NK-92 (cell line): ENCODE results near the gene KLHL6.

ENCODE experiments used
- DNase-seq: peaks from one replicate; lab custom pipeline; 2025; ENCODE audit not compliant: unreplicated experiment; lab: John Stamatoyannopoulos, UW

Gene KLHL6, protein sequence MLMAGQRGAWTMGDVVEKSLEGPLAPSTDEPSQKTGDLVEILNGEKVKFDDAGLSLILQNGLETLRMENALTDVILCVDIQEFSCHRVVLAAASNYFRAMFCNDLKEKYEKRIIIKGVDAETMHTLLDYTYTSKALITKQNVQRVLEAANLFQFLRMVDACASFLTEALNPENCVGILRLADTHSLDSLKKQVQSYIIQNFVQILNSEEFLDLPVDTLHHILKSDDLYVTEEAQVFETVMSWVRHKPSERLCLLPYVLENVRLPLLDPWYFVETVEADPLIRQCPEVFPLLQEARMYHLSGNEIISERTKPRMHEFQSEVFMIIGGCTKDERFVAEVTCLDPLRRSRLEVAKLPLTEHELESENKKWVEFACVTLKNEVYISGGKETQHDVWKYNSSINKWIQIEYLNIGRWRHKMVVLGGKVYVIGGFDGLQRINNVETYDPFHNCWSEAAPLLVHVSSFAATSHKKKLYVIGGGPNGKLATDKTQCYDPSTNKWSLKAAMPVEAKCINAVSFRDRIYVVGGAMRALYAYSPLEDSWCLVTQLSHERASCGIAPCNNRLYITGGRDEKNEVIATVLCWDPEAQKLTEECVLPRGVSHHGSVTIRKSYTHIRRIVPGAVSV

DNA sequence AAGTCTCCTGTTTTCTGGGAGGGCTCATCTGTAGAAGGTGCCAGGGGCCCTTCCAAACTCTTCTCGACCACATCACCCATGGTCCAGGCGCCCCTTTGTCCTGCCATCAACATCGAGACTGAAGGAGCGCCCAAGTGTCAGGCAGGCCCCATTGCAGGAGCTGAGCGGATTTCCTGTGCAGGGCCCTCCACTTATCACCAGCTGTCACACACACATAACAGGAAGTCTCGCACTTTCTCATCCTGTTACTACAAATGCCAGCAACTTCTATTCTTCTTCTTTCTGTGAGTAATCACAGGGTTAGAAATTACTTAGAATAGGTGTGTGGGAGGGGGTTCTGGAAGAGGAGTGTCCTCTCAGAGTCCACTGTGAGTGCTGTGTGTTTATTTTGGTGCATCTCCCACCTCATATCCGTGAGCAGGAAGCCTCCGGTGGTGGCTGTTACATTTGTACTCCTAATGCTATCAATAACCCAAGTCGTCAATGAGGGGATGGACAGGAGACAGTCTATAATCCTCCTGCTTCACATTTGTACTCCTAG, at the start of gene KLHL6:
KLHL6 (minus strand) TSS at position 166 of the 541 bp plus-strand sequence; CDS start at position 113, 53 bp downstream.
- no peak for DNase-seq

DNA sequence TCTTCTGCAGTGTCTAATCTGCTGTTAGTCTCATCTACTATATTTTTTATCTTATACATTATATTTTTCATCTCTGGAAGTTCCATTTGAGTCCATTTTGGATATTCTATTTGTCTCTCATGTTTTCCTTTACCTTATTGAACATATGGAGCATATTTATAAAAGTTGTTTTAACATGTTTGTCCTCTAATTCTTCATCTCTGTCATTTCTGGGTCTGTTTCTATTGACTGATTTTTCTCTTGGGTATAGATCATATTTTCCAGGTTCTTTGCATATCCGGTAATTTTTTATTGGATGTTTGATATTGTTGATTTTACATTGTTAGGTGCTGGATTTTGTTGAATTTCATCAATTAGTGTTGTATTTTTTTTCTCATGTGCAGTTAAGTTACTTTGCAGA, 42.5 kb upstream of the KLHL6 start:
- DNase-seq, result no peak

- DNase-seq, result no peak
Measured at GRCh38 chr3:183594636-183595035, 39.1 kb upstream of the KLHL6 start.

GRCh38 chr3:183592821-183593220, 37.3 kb upstream of the KLHL6 start:
- no peak for DNase-seq

DNA sequence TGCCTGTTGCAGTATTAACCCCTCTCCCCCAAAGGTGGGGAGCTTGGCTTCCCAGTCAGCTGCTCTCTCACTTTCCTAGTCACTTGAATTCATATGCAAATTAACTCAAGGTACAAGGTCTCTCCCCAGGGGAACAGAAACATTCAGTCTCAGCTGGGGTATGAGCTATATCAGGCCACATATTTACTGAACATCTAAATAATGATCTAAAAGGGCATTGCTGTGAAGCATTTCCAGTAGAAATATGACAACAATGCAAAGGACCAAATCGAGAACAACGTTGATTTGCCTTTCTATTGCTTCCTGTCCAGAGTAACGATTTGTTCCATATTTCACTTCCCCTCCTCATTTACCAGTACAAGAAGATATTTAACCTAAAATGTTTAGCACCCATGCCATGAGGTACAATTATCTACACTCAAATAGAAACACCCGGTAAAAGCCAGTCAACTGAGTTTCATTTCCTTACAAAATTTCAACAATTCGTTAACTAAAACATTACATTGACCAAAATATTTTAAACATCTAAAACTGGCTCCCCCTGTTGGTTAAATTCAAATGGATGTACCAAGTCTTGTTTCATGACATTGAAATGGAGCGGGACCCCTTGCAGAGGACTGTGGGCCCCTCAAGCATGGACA, 36.5 kb upstream of the KLHL6 start:
- DNase-seq, result no peak

DNA sequence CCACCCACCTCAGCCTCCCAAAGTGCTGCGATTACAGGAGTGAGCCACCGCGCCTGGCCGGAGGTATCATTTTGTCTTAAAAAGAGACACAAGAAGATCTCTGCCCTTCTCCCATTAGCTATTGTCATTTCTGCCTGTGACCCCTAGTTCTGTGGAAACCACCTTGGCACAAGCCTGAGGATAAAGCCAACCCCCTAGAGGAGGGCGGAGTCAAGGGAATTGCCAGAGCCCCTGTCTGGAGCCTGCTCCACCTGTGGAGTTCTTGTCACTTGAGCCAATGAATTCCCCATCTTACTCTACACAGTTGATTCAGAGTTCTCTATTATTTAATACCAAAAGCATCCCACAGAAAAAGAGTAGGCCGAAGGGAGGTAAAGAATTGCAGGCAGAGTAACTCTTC, 34.9 kb upstream of the KLHL6 start:
- no peak for DNase-seq

GRCh38 chr3:183587336-183587735, 31.8 kb upstream of the KLHL6 start:
- no peak for DNase-seq

GRCh38 chr3:183586477-183586876, 31.0 kb upstream of the KLHL6 start:
- no peak for DNase-seq

- DNase-seq, result no peak
Measured at GRCh38 chr3:183584914-183585280, 29.4 kb upstream of the KLHL6 start.

- DNase-seq, result no peak
Measured at GRCh38 chr3:183584246-183584913, 28.9 kb upstream of the KLHL6 start.

GRCh38 chr3:183583331-183584245, 28.1 kb upstream of the KLHL6 start:
- DNase-seq, result no peak

GRCh38 chr3:183582161-183582560, 26.7 kb upstream of the KLHL6 start:
- DNase-seq, result no peak

DNA sequence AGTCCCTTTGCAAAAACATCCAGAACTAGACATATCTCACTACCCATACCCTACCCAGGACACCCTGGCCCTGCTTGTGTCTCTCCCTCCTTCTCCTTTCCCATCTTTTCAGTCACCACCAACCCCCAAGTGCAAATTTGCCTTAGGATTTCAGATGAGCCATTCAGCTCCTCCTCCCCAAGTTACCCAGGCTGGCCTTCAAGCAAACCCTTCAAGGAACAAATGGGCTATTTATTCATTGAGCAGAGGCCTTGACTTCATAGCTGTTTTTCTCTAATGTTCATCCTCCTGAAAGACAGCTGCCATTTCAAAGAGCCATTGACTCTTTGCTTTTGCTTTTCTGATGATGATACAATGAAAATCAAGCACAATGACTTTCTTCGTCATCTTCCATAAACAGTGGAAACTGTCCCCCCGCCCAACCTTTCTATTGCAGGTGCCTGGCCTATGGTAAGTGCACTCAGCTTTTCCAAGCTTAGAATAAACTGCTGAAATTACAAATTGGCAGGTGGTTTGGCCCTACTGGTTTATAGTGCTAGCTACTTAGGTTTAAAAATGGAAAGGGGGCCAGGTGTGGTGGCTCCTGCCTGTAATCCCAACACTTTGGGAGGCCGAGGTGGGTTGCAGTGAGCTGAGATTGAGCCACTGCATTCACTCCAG, 26.1 kb upstream of the KLHL6 start:
- no peak for DNase-seq

DNA sequence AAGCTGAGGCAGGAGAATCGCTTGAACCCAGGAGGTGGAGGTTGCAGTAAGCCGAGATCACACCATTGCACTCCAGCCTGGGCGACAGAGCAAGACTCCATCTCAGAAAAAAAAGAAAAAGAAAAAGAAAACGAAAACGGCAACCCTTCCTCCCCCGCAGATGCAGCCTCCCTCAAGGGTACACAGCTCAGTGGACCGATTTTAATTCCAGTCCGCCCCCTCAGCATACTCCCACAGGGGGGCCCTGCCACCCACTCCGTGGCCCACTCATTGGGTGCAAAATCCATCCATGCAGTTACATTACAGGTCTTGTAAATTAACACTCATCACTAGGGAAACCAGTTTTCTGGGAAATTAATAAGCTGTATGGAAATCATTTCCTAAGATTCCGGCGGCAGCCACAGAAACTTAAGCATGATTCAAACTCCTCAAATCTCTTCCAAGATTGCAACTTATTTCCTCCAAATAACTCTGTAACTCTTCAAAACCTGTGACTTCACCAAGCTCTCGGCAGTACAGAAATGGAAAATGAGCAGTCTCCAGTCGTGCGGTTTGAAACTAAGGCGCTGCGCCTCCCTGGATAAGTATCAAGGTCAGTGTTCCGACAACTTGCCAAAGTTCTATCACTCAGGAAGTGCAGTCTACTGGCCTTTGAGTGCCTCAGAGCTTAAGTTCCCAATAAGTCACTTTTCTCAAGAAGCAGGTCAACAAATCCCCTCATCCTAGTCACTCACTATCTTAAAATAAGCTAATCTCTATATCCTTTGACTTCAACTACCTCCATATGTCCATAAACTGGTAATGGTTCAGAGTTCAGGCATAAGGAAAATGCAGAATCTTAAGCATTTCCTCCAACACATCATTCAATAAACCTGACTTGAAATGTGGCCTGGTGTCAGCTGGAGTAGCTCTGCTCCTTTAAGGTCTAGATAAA, 24.7 kb upstream of the KLHL6 start:
- no peak for DNase-seq

DNA sequence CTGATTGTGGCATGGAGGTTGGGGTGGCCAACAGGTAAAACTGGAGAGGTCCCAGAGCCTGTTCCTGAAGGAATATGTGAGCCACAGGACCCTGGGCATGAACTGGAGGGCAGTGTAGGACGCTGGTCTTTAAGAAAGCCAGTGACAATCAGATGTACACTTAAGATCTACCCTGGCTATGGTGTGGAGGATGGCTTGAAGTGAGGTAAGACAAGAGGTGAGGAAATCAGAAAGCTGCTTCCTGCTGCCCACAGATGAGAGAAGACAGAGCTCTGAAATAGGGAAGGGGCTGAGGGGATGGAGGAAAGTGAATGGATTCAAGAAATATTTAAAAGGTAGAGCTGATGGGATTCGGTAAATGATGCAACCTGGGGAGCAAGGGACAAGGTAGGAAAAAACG, 22.7 kb upstream of the KLHL6 start:
- DNase-seq, result no peak

- DNase-seq, result no peak
Measured at GRCh38 chr3:183577346-183577745, 21.8 kb upstream of the KLHL6 start.

DNA sequence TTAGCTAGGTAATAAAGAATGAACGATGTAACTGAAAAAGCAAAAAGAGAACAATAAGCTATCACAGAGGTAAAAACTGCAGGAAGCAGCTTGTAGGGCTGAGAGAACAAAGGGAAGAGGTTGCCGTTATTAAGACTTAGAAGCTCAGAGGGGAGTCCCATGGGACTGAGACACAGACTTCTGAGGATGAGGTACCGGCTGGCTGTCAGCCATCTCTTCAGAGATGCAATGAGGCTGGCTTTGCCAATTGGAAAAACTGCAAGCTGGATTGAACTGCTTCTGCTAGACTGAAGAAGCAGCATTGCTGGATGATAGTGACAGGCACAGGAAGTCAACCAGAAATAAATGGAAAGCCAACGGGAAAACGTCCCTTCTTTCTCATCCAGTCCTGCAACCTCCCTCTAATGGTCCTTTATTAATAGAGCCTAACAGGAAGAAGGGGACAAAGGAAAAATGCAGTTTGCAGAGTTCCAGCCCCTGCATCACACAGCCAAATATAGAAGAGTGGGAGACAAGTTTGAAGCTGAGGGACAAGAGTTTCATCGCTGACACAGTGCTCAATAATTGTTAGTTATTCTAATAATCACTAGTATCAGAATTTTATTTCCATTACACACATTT, 21.1 kb upstream of the KLHL6 start:
- no peak for DNase-seq

- DNase-seq, result no peak
Measured at GRCh38 chr3:183572935-183573334, 17.4 kb upstream of the KLHL6 start.
